HEK293 (cell line): Measurements from ENCODE around the gene ITGA3.

Source experiments
- BCL11B ChIP-seq: fragments of 450-650 bp; formaldehyde crosslinking; IDR thresholded peaks from 2 replicates; pipeline ENCODE4 v1.5.1; 2016; ENCODE audit warnings: low read depth, missing biosample characterization, missing genetic modification characterization
- OVOL3 ChIP-seq: fragments of 450-650 bp; formaldehyde crosslinking; IDR thresholded peaks from 2 replicates; pipeline ENCODE4 v1.5.1; 2016; ENCODE audit warnings: missing biosample characterization, missing genetic modification characterization
- RBAK ChIP-seq: fragments of 450-650 bp; formaldehyde crosslinking; IDR thresholded peaks from 2 replicates; pipeline ENCODE4 v1.5.1; 2016; ENCODE audit warnings: missing biosample characterization, missing genetic modification characterization
- SP2 ChIP-seq: fragments of 450-650 bp; formaldehyde crosslinking; IDR thresholded peaks from 2 replicates; pipeline ENCODE4 v1.5.1; 2016; ENCODE audit warnings: missing biosample characterization, missing genetic modification characterization
- SP7 ChIP-seq: fragments of 450-650 bp; formaldehyde crosslinking; IDR thresholded peaks from 2 replicates; pipeline ENCODE4 v1.5.1; 2016; ENCODE audit warnings: missing biosample characterization, missing genetic modification characterization
- ZBTB17 ChIP-seq: fragments of 450-650 bp; formaldehyde crosslinking; IDR thresholded peaks from 2 replicates; pipeline ENCODE4 v1.5.1; 2016; ENCODE audit warnings: missing biosample characterization, missing genetic modification characterization
- ZFHX2 ChIP-seq: fragments of 450-650 bp; formaldehyde crosslinking; conservative IDR thresholded peaks from 2 replicates; pipeline ENCODE4 v1.5.1; 2016; ENCODE audit warnings: missing biosample characterization, missing genetic modification characterization
- ZIC2 ChIP-seq: fragments of 450-650 bp; formaldehyde crosslinking; IDR thresholded peaks from 2 replicates; pipeline ENCODE4 v1.5.1; 2016; ENCODE audit warnings: missing biosample characterization, missing genetic modification characterization
- ZNF155 ChIP-seq: fragments of 450-650 bp; formaldehyde crosslinking; IDR thresholded peaks from 2 replicates; pipeline ENCODE4 v1.5.1; 2016; ENCODE audit warnings: missing biosample characterization, missing genetic modification characterization
- ZNF16 ChIP-seq: fragments of 450-650 bp; formaldehyde crosslinking; IDR thresholded peaks from 2 replicates; pipeline ENCODE4 v1.5.1; 2016; ENCODE audit warnings: low read depth, missing biosample characterization, missing genetic modification characterization
- ZNF239 ChIP-seq: fragments of 450-650 bp; formaldehyde crosslinking; IDR thresholded peaks from 2 replicates; pipeline ENCODE4 v1.5.1; 2016; ENCODE audit warnings: missing biosample characterization, missing genetic modification characterization
- ZNF37A ChIP-seq: fragments of 450-650 bp; IDR thresholded peaks from 2 replicates; pipeline ENCODE4 v1.5.1; 2018; ENCODE audit warnings: missing biosample characterization, missing genetic modification characterization
- ZNF394 ChIP-seq: fragments of 450-650 bp; formaldehyde crosslinking; IDR thresholded peaks from 2 replicates; pipeline ENCODE4 v1.5.1; 2016; ENCODE audit warnings: missing biosample characterization, missing genetic modification characterization, mild to moderate bottlenecking, moderate library complexity, borderline replicate concordance
- ZNF404 ChIP-seq: fragments of 450-650 bp; formaldehyde crosslinking; IDR thresholded peaks from 2 replicates; pipeline ENCODE4 v1.5.1; 2017; ENCODE audit warnings: missing biosample characterization, missing genetic modification characterization
- ZNF48 ChIP-seq: fragments of 450-650 bp; formaldehyde crosslinking; IDR thresholded peaks from 2 replicates; pipeline ENCODE4 v1.5.1; 2016; ENCODE audit warnings: missing biosample characterization, missing genetic modification characterization
- ZNF776 ChIP-seq: fragments of 450-650 bp; formaldehyde crosslinking; IDR thresholded peaks from 2 replicates; pipeline ENCODE4 v1.5.0; 2017; ENCODE audit warnings: missing biosample characterization, missing genetic modification characterization, borderline replicate concordance
- ZSCAN16 ChIP-seq: fragments of 450-650 bp; formaldehyde crosslinking; IDR thresholded peaks from 2 replicates; pipeline ENCODE4 v1.5.1; 2016; ENCODE audit warnings: missing biosample characterization, missing genetic modification characterization
- TF ChIP-seq, protein P1 (sequence below): fragments of 450-650 bp; formaldehyde crosslinking; IDR thresholded peaks from 2 replicates; pipeline ENCODE4 v1.5.1; 2016; ENCODE audit warnings: missing biosample characterization, missing genetic modification characterization, borderline replicate concordance
- TF ChIP-seq, protein P2 (sequence below): fragments of 450-650 bp; formaldehyde crosslinking; IDR thresholded peaks from 2 replicates; pipeline ENCODE4 v1.5.1; 2017; ENCODE audit warnings: missing biosample characterization, missing genetic modification characterization
- TF ChIP-seq, protein P3 (sequence below): fragments of 450-650 bp; formaldehyde crosslinking; IDR thresholded peaks from 2 replicates; pipeline ENCODE4 v1.5.1; 2016; ENCODE audit warnings: missing biosample characterization, missing genetic modification characterization
- TF ChIP-seq, protein P4 (sequence below): fragments of 450-650 bp; formaldehyde crosslinking; IDR thresholded peaks from 2 replicates; pipeline ENCODE4 v1.5.1; 2017; ENCODE audit warnings: missing biosample characterization, missing genetic modification characterization
- TF ChIP-seq, protein P5 (sequence below): fragments of 450-650 bp; formaldehyde crosslinking; IDR thresholded peaks from 2 replicates; pipeline ENCODE4 v1.5.1; 2016; ENCODE audit warnings: missing biosample characterization, missing genetic modification characterization
- TF ChIP-seq, protein P6 (sequence below): sonication (generic); formaldehyde crosslinking; IDR thresholded peaks from 2 replicates; pipeline ENCODE4 v1.8.1; 2022; ENCODE audit warnings: mild to moderate bottlenecking, moderate library complexity, missing genetic modification reagents

The ITGA3 gene

DNA sequence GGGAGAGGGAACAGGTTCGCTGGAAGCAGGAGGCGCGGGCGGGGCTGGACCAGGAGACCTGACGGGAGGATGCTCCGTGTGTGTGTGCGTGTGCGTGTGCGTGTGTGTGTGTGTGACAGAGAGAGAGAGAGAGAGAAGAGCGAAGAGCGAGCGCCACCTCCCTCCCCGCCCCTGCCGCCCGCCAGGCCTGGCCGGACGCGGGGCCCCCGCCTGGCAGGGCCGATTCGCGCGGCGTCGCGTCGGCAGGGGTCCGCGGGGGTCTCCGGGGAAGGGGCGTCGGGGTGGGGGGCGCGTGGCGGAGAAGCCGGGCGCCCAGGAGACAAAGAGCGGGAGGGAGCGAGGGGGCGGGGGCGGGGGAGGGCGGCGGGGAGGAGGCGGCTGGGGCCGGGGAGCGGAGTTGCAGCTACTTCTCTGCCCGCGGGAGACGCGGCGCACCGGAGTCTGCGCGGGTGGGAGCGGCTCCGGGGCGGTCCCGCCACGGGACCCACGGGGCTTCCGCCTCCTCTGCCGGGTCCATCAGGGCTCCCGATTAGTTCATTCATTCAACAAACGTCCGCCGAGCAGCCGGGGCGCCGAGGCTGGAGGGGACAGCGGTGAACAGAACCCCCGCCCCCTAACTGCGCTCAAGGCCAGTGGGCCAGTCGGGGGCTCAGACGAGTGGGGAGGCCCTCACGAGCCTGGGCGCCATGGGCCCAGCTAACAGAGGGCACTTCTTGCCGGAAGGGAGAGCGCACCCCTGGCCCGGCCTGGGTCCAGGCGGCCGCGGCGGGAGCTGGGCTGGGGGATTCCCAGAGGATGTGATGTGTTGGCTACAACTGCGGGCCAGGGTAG, 74.0 kb downstream of the ITGA3 start, which contains the start of gene SAMD14 (continued):
- TF ChIP-seq ZNF48 (tag by site-specific recombination) (no peak), ZNF394 (tag by site-specific recombination) (no peak), ZNF776 (no peak), SP7 (tag by site-specific recombination) (0 out of 2 replicates have a peak, but pooled peaks have one; percentile 11), ZNF16 (tag by site-specific recombination) (no peak), BCL11B (tag by site-specific recombination) (no peak), SP2 (tag by site-specific recombination) (0 out of 2 replicates have a peak, but pooled peaks have one; percentile 4), ZBTB17 (0 out of 2 replicates have a peak, but pooled peaks have one; percentile 18), ZNF239 (tag by site-specific recombination) (no peak), ZNF404 (no peak), ZNF37A (no peak), OVOL3 (no peak), RBAK (no peak), ZFHX2 (tag by site-specific recombination) (peak; percentile 88), ZIC2 (0 out of 2 replicates have a peak, but pooled peaks have one; percentile 22), ZNF155 (tag by site-specific recombination) (no peak), ZSCAN16 (tag by site-specific recombination) (no peak)
- TF ChIP-seq, protein P1, sequence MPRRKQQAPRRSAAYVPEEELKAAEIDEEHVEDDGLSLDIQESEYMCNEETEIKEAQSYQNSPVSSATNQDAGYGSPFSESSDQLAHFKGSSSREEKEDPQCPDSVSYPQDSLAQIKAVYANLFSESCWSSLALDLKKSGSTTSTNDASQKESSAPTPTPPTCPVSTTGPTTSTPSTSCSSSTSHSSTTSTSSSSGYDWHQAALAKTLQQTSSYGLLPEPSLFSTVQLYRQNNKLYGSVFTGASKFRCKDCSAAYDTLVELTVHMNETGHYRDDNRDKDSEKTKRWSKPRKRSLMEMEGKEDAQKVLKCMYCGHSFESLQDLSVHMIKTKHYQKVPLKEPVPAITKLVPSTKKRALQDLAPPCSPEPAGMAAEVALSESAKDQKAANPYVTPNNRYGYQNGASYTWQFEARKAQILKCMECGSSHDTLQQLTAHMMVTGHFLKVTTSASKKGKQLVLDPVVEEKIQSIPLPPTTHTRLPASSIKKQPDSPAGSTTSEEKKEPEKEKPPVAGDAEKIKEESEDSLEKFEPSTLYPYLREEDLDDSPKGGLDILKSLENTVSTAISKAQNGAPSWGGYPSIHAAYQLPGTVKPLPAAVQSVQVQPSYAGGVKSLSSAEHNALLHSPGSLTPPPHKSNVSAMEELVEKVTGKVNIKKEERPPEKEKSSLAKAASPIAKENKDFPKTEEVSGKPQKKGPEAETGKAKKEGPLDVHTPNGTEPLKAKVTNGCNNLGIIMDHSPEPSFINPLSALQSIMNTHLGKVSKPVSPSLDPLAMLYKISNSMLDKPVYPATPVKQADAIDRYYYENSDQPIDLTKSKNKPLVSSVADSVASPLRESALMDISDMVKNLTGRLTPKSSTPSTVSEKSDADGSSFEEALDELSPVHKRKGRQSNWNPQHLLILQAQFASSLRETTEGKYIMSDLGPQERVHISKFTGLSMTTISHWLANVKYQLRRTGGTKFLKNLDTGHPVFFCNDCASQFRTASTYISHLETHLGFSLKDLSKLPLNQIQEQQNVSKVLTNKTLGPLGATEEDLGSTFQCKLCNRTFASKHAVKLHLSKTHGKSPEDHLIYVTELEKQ (tag by site-specific recombination): peak; percentile 70
- TF ChIP-seq, protein P2, sequence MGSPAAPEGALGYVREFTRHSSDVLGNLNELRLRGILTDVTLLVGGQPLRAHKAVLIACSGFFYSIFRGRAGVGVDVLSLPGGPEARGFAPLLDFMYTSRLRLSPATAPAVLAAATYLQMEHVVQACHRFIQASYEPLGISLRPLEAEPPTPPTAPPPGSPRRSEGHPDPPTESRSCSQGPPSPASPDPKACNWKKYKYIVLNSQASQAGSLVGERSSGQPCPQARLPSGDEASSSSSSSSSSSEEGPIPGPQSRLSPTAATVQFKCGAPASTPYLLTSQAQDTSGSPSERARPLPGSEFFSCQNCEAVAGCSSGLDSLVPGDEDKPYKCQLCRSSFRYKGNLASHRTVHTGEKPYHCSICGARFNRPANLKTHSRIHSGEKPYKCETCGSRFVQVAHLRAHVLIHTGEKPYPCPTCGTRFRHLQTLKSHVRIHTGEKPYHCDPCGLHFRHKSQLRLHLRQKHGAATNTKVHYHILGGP: no peak
- TF ChIP-seq, protein P3, sequence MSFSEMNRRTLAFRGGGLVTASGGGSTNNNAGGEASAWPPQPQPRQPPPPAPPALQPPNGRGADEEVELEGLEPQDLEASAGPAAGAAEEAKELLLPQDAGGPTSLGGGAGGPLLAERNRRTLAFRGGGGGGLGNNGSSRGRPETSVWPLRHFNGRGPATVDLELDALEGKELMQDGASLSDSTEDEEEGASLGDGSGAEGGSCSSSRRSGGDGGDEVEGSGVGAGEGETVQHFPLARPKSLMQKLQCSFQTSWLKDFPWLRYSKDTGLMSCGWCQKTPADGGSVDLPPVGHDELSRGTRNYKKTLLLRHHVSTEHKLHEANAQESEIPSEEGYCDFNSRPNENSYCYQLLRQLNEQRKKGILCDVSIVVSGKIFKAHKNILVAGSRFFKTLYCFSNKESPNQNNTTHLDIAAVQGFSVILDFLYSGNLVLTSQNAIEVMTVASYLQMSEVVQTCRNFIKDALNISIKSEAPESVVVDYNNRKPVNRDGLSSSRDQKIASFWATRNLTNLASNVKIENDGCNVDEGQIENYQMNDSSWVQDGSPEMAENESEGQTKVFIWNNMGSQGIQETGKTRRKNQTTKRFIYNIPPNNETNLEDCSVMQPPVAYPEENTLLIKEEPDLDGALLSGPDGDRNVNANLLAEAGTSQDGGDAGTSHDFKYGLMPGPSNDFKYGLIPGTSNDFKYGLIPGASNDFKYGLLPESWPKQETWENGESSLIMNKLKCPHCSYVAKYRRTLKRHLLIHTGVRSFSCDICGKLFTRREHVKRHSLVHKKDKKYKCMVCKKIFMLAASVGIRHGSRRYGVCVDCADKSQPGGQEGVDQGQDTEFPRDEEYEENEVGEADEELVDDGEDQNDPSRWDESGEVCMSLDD (tag by site-specific recombination): no peak; the same call in 1 of the 2 replicates
- TF ChIP-seq, protein P4, sequence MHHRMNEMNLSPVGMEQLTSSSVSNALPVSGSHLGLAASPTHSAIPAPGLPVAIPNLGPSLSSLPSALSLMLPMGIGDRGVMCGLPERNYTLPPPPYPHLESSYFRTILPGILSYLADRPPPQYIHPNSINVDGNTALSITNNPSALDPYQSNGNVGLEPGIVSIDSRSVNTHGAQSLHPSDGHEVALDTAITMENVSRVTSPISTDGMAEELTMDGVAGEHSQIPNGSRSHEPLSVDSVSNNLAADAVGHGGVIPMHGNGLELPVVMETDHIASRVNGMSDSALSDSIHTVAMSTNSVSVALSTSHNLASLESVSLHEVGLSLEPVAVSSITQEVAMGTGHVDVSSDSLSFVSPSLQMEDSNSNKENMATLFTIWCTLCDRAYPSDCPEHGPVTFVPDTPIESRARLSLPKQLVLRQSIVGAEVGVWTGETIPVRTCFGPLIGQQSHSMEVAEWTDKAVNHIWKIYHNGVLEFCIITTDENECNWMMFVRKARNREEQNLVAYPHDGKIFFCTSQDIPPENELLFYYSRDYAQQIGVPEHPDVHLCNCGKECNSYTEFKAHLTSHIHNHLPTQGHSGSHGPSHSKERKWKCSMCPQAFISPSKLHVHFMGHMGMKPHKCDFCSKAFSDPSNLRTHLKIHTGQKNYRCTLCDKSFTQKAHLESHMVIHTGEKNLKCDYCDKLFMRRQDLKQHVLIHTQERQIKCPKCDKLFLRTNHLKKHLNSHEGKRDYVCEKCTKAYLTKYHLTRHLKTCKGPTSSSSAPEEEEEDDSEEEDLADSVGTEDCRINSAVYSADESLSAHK (tag by site-specific recombination): 0 out of 2 replicates have a peak, but pooled peaks have one; percentile 33
- TF ChIP-seq, protein P5, sequence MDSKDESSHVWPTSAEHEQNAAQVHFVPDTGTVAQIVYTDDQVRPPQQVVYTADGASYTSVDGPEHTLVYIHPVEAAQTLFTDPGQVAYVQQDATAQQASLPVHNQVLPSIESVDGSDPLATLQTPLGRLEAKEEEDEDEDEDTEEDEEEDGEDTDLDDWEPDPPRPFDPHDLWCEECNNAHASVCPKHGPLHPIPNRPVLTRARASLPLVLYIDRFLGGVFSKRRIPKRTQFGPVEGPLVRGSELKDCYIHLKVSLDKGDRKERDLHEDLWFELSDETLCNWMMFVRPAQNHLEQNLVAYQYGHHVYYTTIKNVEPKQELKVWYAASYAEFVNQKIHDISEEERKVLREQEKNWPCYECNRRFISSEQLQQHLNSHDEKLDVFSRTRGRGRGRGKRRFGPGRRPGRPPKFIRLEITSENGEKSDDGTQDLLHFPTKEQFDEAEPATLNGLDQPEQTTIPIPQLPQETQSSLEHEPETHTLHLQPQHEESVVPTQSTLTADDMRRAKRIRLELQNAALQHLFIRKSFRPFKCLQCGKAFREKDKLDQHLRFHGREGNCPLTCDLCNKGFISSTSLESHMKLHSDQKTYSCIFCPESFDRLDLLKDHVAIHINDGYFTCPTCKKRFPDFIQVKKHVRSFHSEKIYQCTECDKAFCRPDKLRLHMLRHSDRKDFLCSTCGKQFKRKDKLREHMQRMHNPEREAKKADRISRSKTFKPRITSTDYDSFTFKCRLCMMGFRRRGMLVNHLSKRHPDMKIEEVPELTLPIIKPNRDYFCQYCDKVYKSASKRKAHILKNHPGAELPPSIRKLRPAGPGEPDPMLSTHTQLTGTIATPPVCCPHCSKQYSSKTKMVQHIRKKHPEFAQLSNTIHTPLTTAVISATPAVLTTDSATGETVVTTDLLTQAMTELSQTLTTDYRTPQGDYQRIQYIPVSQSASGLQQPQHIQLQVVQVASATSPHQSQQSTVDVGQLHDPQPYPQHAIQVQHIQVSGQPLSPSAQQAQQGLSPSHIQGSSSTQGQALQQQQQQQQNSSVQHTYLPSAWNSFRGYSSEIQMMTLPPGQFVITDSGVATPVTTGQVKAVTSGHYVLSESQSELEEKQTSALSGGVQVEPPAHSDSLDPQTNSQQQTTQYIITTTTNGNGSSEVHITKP (tag by site-specific recombination): peak; percentile 39; the same call in 1 of the 2 replicates
- TF ChIP-seq, protein P6, sequence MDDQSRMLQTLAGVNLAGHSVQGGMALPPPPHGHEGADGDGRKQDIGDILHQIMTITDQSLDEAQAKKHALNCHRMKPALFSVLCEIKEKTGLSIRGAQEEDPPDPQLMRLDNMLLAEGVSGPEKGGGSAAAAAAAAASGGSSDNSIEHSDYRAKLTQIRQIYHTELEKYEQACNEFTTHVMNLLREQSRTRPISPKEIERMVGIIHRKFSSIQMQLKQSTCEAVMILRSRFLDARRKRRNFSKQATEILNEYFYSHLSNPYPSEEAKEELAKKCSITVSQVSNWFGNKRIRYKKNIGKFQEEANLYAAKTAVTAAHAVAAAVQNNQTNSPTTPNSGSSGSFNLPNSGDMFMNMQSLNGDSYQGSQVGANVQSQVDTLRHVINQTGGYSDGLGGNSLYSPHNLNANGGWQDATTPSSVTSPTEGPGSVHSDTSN: no peak
